Thoracic aorta (tissue), 2 donors: ENCODE results near the gene UPB1. TPM values are rescaled to one million over a fixed set of nuclear protein-coding genes. Genes with fewer than 3 reads are reported as not detected.
"Not testable (repeated sequence)": the region's sequence is repeated elsewhere in the genome, so short reads cannot be mapped to it uniquely, and the experiment has no call there.

Experiments
- ATAC-seq: fragments of 150-250 bp; one replicate; pipeline ENCODE4 v1.8.0; 2017; ENCODE audit warnings: low read depth; ENCODE audit not compliant: insufficient number of reproducible peaks, low FRiP score
- DNase-seq: peaks from one replicate; pipeline ENCODE4 v3.0.0-alpha.2; 2020; ENCODE audit warnings: low spot score
- H3K27ac ChIP-seq, 2 donors: fragments of 200-600 bp; sonication (generic); 1 replicate in 1 of 2; 2 replicates in 1 of 2; pipeline ENCODE4 v1.5.1; 2016; ENCODE audit warnings: mild to moderate bottlenecking in 2 of 2, moderate library complexity in 2 of 2
- H3K27me3 ChIP-seq: fragments of 200-600 bp; sonication (generic); replicated peaks from 2 replicates; pipeline ENCODE4 v1.6.0; 2016; ENCODE audit warnings: mild to moderate bottlenecking; ENCODE audit not compliant: insufficient read depth
- H3K36me3 ChIP-seq: fragments of 200-600 bp; sonication (generic); one replicate; pipeline ENCODE4 v1.5.1; 2016
- H3K4me1 ChIP-seq, 2 donors: fragments of 200-600 bp; sonication (generic); 1 replicate in 1 of 2; 2 replicates in 1 of 2; pipeline versions ENCODE4 v1.5.1 to v1.6.0; 2016; ENCODE audit warnings: low read depth in 2 of 2, mild to moderate bottlenecking in 1 of 2; ENCODE audit not compliant: control insufficient read depth in 1 of 2
- H3K4me3 ChIP-seq: fragments of 200-600 bp; sonication (generic); 2 replicates; pipeline ENCODE4 v1.5.1; 2016; ENCODE audit warnings: mild to moderate bottlenecking
- H3K9me3 ChIP-seq: fragments of 200-600 bp; sonication (generic); 2 replicates; pipeline ENCODE4 v1.5.1; 2016
- CTCF ChIP-seq: fragments of 200-600 bp; sonication (generic); IDR thresholded peaks from one replicate; pipeline ENCODE4 v1.5.1; 2019; ENCODE audit warnings: antibody characterized with exemption
- total RNA-seq, 2 donors: library from RNA; depleted of rRNA; stranded (reverse); fragments of >200 nt; gene quantifications; one replicate each; pipeline versions ENCODE4 v1.1.0 to v1.2.3, GENCODE V29; 2016

The UPB1 gene
- total RNA-seq, 2 donors from 2014 or later, result 1.5 to 2.7 TPM

- DNase-seq (no peak), ATAC-seq (no peak)
- Histone ChIP-seq H3K27ac (no peak overlapping the region), H3K4me3 (no peak overlapping the region), H3K36me3 (peaks cover 36% of the 10 kb centered on the region), H3K27me3 (no peaks in the 10 kb centered on the region), H3K4me1 (peaks cover 5 to 27% of the 10 kb centered on the region in 2 donors), H3K9me3 (no peaks in the 10 kb centered on the region)
- TF ChIP-seq CTCF, result no peak
Observed at GRCh38 chr22:24548812-24549211, 53.7 kb downstream of the UPB1 start.

GRCh38 chr22:24550028-24550901, 55.1 kb downstream of the UPB1 start:
- ATAC-seq, result no peak
- Histone ChIP-seq H3K4me3 (no peak overlapping the region), H3K4me1 (peaks cover 8 to 22% of the 10 kb centered on the region in 2 donors), H3K36me3 (peaks cover 29% of the 10 kb centered on the region), H3K27me3 (no peaks in the 10 kb centered on the region), H3K9me3 (no peaks in the 10 kb centered on the region), H3K27ac (no peak overlapping the region)
- TF ChIP-seq CTCF, result no peak
- no peak for DNase-seq

- no peaks in the 10 kb centered on the region for H3K27me3 ChIP-seq
- DNase-seq (no peak), ATAC-seq (no peak)
- peaks cover 6 to 16% of the 10 kb centered on the region in 2 donors for H3K4me1 ChIP-seq
- no peak for TF ChIP-seq CTCF
- H3K27ac ChIP-seq, result no peak overlapping the region
- no peak overlapping the region for H3K4me3 ChIP-seq
- no peaks in the 10 kb centered on the region for H3K9me3 ChIP-seq
- H3K36me3 ChIP-seq, result peaks cover 29% of the 10 kb centered on the region
Observed at GRCh38 chr22:24550902-24551435, 55.8 kb downstream of the UPB1 start.

- H3K4me3 ChIP-seq, H3K27me3 ChIP-seq, DNase-seq, ATAC-seq, H3K27ac ChIP-seq, H3K9me3 ChIP-seq: not testable (repeated sequence)
- Histone ChIP-seq H3K36me3 (peaks cover 14% of the 10 kb centered on the region), H3K4me1 (peaks cover 13 to 31% of the 10 kb centered on the region in 2 donors)
Observed at GRCh38 chr22:24552503-24553286, 57.6 kb downstream of the UPB1 start.

- Histone ChIP-seq H3K9me3 (no peaks in the 10 kb centered on the region), H3K36me3 (peaks cover 18% of the 10 kb centered on the region), H3K27ac (peak overlapping the region; percentile 91 to 96), H3K4me3 (peak overlapping the region; percentile 77), H3K27me3 (no peaks in the 10 kb centered on the region), H3K4me1 (peaks cover 13 to 31% of the 10 kb centered on the region in 2 donors)
- ATAC-seq (no peak), DNase-seq (no peak)
- TF ChIP-seq CTCF, result no peak
Observed at GRCh38 chr22:24553597-24554312, 58.6 kb downstream of the UPB1 start.
